Keratinocyte (primary cell): ENCODE data around the gene CDH9. TPM values are rescaled to one million over a fixed set of nuclear protein-coding genes. Genes with fewer than 3 reads are reported as not detected.
"Not testable (repeated sequence)": the region's sequence is repeated elsewhere in the genome, so short reads cannot be mapped to it uniquely, and the experiment has no call there.

ENCODE experiments used
- DNase-seq: peaks from one replicate; pipeline ENCODE4 v3.0.0-alpha.2; 2011; ENCODE audit warnings: low read depth, missing footprints, low spot score
- FAIRE-seq: peaks from 2 replicates; lab custom pipeline; 2011; peaks lifted over from hg19 to GRCh38; lab: Jason Lieb, UNC
- H2AFZ ChIP-seq: 2 replicates; pipeline ENCODE4 v1.6.0; 2012; ENCODE audit warnings: low read length, control low read depth, inconsistent platforms; ENCODE audit not compliant: control insufficient read depth
- H3K27ac ChIP-seq: 2 replicates; pipeline ENCODE4 v1.5.1; 2011; ENCODE audit warnings: low read length; ENCODE audit not compliant: control insufficient read depth, insufficient read depth
- H3K27me3 ChIP-seq: 3 replicates; pipeline ENCODE4 v1.6.0; 2011; ENCODE audit warnings: low read length; ENCODE audit not compliant: control insufficient read depth, insufficient read depth; ENCODE audit errors: extremely low read depth
- H3K36me3 ChIP-seq, 2 experiments: 2 replicates in 1 of 2; 3 replicates in 1 of 2; pipeline ENCODE4 v1.5.1; 2011; ENCODE audit warnings: low read length in 2 of 2, mild to moderate bottlenecking in 1 of 2; ENCODE audit not compliant: control insufficient read depth in 2 of 2, insufficient read depth in 2 of 2; ENCODE audit errors: extremely low read depth in 1 of 2
- H3K4me1 ChIP-seq: 3 replicates; pipeline ENCODE4 v1.5.1; 2011; ENCODE audit warnings: low read length; ENCODE audit not compliant: control insufficient read depth, insufficient read depth; ENCODE audit errors: extremely low read depth
- H3K4me2 ChIP-seq: 3 replicates; pipeline ENCODE4 v1.6.0; 2011; ENCODE audit warnings: low read depth, low read length; ENCODE audit not compliant: control insufficient read depth, insufficient read depth; ENCODE audit errors: extremely low read depth
- H3K4me3 ChIP-seq, 3 experiments: fragments of 200-600 bp in 1 of 3; sonication (generic) in 1 of 3; 2 replicates in 2 of 3; 3 replicates in 1 of 3; pipeline ENCODE4 v1.5.1; 2011 to 2016; ENCODE audit warnings: low read length in 3 of 3, mild to moderate bottlenecking in 3 of 3, control low read depth in 2 of 3, inconsistent platforms in 1 of 3, low read depth in 1 of 3, mixed read lengths in 1 of 3, mixed run types in 1 of 3, moderate library complexity in 1 of 3; ENCODE audit not compliant: control insufficient read depth in 2 of 3, insufficient read depth in 2 of 3; ENCODE audit errors: extremely low read depth in 1 of 3
- H3K79me2 ChIP-seq: 2 replicates; pipeline ENCODE4 v1.6.0; 2012; ENCODE audit warnings: low read length; ENCODE audit not compliant: control insufficient read depth, insufficient read depth
- H3K9ac ChIP-seq: 3 replicates; pipeline ENCODE4 v1.6.0; 2011; ENCODE audit warnings: low read length; ENCODE audit not compliant: control insufficient read depth, insufficient read depth; ENCODE audit errors: extremely low read depth
- H3K9me1 ChIP-seq: 3 replicates; pipeline ENCODE4 v1.6.0; 2011; ENCODE audit warnings: low read length; ENCODE audit not compliant: control insufficient read depth, insufficient read depth; ENCODE audit errors: extremely low read depth
- H3K9me3 ChIP-seq: 2 replicates; pipeline ENCODE4 v1.5.1; 2012; ENCODE audit warnings: low read depth, low read length; ENCODE audit not compliant: control insufficient read depth
- H4K20me1 ChIP-seq: 3 replicates; pipeline ENCODE4 v1.6.0; 2011; ENCODE audit warnings: low read length; ENCODE audit not compliant: control insufficient read depth, insufficient read depth; ENCODE audit errors: extremely low read depth
- EZH2 ChIP-seq: IDR thresholded peaks from one replicate; pipeline ENCODE4 v1.6.1; 2012; ENCODE audit warnings: inconsistent platforms, mild to moderate bottlenecking, low read length, moderate library complexity
- dilution Hi-C: fragments of 300-500 bp; cut with MboI; formaldehyde crosslinking; loops from one replicate; pipeline ENCODE4 v1.7.0; 2020; ENCODE audit warnings: low sequenced_read_pairs; ENCODE audit not compliant: extremely low pct_ligation_motif_present
- polyA plus RNA-seq, 5 experiments: library from polyadenylated mRNA; depleted of rRNA in 3 of 5; stranded (reverse) in 3 of 5; stranded (forward) in 1 of 5; unstranded in 1 of 5; fragments of >200 nt; gene quantifications; 1 replicate in 1 of 5; 2 replicates in 3 of 5; 3 replicates in 1 of 5; pipeline versions ENCODE4 v1.2.1 to v1.2.3, GENCODE V29; 2011 to 2012; ENCODE audit warnings: missing spikeins in 2 of 5, low read depth in 1 of 5, low replicate concordance in 1 of 5
- TF ChIP-seq, protein P1 (sequence below), 3 experiments: IDR thresholded peaks in 1 of 3; conservative IDR thresholded peaks in 1 of 3; optimal IDR thresholded peaks in 1 of 3; 2 replicates in 2 of 3; 3 replicates in 1 of 3; pipeline versions ENCODE3 to v1.5.1; 2011; ENCODE audit warnings: low read length in 3 of 3, mild to moderate bottlenecking in 3 of 3, moderate library complexity in 2 of 3, control low read depth in 1 of 3, inconsistent platforms in 1 of 3; ENCODE audit not compliant: insufficient read depth in 2 of 3; ENCODE audit errors: extremely low read depth in 1 of 3

Gene CDH9
- polyA plus RNA-seq, 1 donor (not counting 4 experiments of a cell fraction or from before 2014, with no cell fraction given), result not detected

DNA sequence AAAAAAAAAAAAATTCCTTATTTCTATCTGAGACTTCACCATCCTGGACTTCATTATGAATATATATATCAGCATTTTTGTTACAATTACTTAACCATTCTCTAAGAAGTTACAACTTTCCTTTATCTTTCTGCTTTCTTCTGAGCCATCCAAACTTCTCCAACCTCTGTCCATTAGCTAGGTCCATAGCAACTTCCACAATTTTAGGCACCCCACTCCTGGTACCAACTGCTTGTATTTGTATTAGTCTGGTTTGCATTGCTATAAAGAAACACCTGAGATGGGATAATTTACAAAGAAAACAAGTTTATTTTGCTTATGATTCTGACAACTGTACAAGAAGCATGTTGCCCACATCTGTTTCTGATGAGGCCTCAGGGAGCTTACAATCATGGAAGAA lies 182.1 kb downstream of the CDH9 start:
- H3K27me3 ChIP-seq, result no peaks in the 10 kb centered on the region
- no peaks in the 10 kb centered on the region for H4K20me1 ChIP-seq
- no peak overlapping the region for H2AFZ ChIP-seq
- dilution Hi-C loops, result no loop called here
- H3K4me1 ChIP-seq, result no peaks in the 10 kb centered on the region
- no peaks in the 10 kb centered on the region for H3K79me2 ChIP-seq
- no peak overlapping the region for H3K9ac ChIP-seq
- no peaks in the 10 kb centered on the region for H3K36me3 ChIP-seq
- no peak for TF ChIP-seq EZH2
- TF ChIP-seq, protein P1, sequence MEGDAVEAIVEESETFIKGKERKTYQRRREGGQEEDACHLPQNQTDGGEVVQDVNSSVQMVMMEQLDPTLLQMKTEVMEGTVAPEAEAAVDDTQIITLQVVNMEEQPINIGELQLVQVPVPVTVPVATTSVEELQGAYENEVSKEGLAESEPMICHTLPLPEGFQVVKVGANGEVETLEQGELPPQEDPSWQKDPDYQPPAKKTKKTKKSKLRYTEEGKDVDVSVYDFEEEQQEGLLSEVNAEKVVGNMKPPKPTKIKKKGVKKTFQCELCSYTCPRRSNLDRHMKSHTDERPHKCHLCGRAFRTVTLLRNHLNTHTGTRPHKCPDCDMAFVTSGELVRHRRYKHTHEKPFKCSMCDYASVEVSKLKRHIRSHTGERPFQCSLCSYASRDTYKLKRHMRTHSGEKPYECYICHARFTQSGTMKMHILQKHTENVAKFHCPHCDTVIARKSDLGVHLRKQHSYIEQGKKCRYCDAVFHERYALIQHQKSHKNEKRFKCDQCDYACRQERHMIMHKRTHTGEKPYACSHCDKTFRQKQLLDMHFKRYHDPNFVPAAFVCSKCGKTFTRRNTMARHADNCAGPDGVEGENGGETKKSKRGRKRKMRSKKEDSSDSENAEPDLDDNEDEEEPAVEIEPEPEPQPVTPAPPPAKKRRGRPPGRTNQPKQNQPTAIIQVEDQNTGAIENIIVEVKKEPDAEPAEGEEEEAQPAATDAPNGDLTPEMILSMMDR (optimal IDR thresholded peaks at IDR 0.05 in 1 of 3, IDR thresholded peaks at IDR 0.05 in 1 of 3, conservative IDR thresholded peaks at IDR 0.05 in 1 of 3; ENCODE audit: extremely low read depth in 1 of 3, insufficient read depth in 2 of 3, low read length in 3 of 3), result no peak
- DNase-seq, result no peak
- no peaks in the 10 kb centered on the region for H3K9me1 ChIP-seq
- H3K27ac ChIP-seq, result no peak overlapping the region
- FAIRE-seq, result no peak
- H3K4me2 ChIP-seq, result no peak overlapping the region
- H3K9me3 ChIP-seq, result no peaks in the 10 kb centered on the region
- H3K4me3 ChIP-seq, result no peak overlapping the region

DNA sequence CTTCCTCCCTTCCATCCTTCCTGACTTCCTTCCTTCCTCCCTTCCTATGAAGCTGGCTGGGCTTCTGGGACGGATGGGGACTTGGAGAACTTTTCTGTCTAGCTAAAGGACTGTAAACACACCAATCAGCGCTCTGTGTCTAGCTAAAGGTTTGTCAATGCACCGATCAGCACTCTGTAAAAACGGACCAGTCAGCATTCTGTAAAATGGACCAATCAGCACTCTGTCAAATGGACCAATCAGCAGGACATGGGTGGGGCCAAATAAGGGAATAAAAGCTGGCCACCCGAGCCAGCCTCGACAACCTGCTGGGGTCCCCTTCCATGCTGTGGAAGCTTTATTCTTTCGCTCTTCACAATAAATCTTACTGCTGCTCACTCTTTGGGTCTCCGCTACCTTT lies 185.9 kb downstream of the CDH9 start:
- H3K9ac ChIP-seq, DNase-seq, FAIRE-seq, H2AFZ ChIP-seq, H3K4me1 ChIP-seq, H3K36me3 ChIP-seq, H3K9me3 ChIP-seq, H4K20me1 ChIP-seq, H3K4me3 ChIP-seq, H3K27ac ChIP-seq, dilution Hi-C loops, H3K27me3 ChIP-seq, H3K4me2 ChIP-seq, H3K79me2 ChIP-seq, H3K9me1 ChIP-seq: not testable (repeated sequence)

GRCh38 chr5:26847041-26847736 lies 191.2 kb downstream of the CDH9 start:
- H3K9ac ChIP-seq, result no peak overlapping the region
- no peaks in the 10 kb centered on the region for H3K79me2 ChIP-seq
- no peak overlapping the region for H3K4me2 ChIP-seq
- H3K9me1 ChIP-seq, result no peaks in the 10 kb centered on the region
- no peak overlapping the region for H2AFZ ChIP-seq
- no peak overlapping the region for H3K27ac ChIP-seq
- H4K20me1 ChIP-seq, result no peaks in the 10 kb centered on the region
- H3K9me3 ChIP-seq, result no peaks in the 10 kb centered on the region
- dilution Hi-C loops, result no loop called here
- H3K36me3 ChIP-seq, result no peaks in the 10 kb centered on the region
- no peaks in the 10 kb centered on the region for H3K27me3 ChIP-seq
- no peak for TF ChIP-seq EZH2
- TF ChIP-seq, protein P1 (optimal IDR thresholded peaks at IDR 0.05 in 1 of 3, IDR thresholded peaks at IDR 0.05 in 1 of 3, conservative IDR thresholded peaks at IDR 0.05 in 1 of 3; ENCODE audit: extremely low read depth in 1 of 3, insufficient read depth in 2 of 3, low read length in 3 of 3), result no peak
- H3K4me3 ChIP-seq, result no peak overlapping the region
- DNase-seq (no peak), FAIRE-seq (no peak)
- no peaks in the 10 kb centered on the region for H3K4me1 ChIP-seq
